ENCODE measurements around the gene USP31.

USP31 gene

GRCh38 chr16:23052221-23052620 lies 97.0 kb downstream of the USP31 start:
- TF ChIP-seq CTCF (IDR thresholded peaks at IDR 0.05) (no peak), ZFX (IDR thresholded peaks at IDR 0.05; ENCODE audit: borderline replicate concordance) (no peak)
- no peak overlapping the region for H3K27ac ChIP-seq

DNA sequence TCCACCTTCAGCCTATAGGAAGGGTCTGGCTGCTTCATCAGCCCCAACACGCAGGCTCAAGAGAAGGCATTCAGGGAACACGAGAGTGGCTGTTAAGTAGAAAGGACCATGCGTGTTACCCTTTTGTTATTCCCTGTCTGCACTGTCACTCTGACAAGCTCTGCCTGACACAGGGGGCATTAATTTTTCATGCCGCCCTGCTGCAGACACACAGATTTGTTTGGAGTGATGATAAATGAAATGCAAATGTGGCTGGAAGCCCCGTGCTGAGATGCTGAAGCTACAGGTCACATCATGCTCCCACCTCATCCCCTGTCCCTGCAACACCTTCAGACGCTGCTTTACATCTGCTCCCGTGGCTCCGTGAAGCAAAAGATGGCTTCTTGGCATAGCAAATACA lies 97.7 kb downstream of the USP31 start:
- no peak overlapping the region for H3K27ac ChIP-seq
- no peak for TF ChIP-seq ZFX (IDR thresholded peaks at IDR 0.05; ENCODE audit: borderline replicate concordance)
- no peak for TF ChIP-seq CTCF (IDR thresholded peaks at IDR 0.05)

- H3K27ac ChIP-seq: no peak overlapping the region
- no peak for TF ChIP-seq CTCF (IDR thresholded peaks at IDR 0.05)
- TF ChIP-seq ZFX (IDR thresholded peaks at IDR 0.05; ENCODE audit: borderline replicate concordance): no peak
Measured at GRCh38 chr16:23048164-23048563, 101.1 kb downstream of the USP31 start.

DNA sequence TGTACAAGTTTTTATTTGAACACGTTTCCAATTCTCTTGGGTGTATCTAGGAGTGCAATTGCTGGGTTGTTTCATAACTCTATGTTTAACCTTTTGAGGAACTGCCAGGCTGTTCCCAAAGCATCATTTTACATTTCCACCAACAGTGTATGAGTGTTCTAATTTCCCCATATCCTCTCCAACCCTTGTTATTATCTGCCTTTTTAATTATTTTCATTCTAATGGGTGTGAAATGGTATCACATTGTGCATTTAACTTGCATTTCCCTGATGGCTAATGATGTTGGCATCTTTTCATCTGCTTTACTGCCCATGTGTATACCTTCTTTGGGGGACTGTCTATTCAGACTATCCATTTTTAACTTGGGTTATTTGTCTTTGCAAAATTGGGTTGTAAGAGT lies 104.2 kb downstream of the USP31 start:
- no peak for TF ChIP-seq CTCF (IDR thresholded peaks at IDR 0.05)
- no peak for TF ChIP-seq ZFX (IDR thresholded peaks at IDR 0.05; ENCODE audit: borderline replicate concordance)
- no peak overlapping the region for H3K27ac ChIP-seq

- no peak overlapping the region for H3K27ac ChIP-seq
- TF ChIP-seq CTCF (IDR thresholded peaks at IDR 0.05): no peak
- TF ChIP-seq ZFX (IDR thresholded peaks at IDR 0.05; ENCODE audit: borderline replicate concordance): no peak
Measured at GRCh38 chr16:23040246-23040645, 109.0 kb downstream of the USP31 start.

DNA sequence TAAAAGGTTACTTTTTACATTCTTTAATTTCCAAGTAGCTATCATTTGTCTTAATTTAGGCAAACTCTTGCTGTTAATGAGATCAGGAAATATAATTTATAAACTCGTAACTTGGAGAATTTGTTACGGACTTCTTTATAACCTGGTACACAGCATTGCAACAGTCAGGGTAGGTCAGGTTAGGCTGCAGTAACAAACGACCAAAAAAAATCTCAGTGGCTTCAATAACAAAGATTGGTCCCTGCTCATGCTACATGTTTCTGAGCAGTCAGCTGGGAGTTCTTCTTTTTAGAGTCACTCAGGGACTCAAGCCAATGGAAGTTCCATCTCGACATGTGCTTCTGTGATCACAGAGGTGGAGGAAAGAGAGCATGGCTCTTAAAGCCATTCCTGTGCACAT lies 110.1 kb downstream of the USP31 start:
- no peak for TF ChIP-seq ZFX (IDR thresholded peaks at IDR 0.05; ENCODE audit: borderline replicate concordance)
- no peak for TF ChIP-seq CTCF (IDR thresholded peaks at IDR 0.05)
- H3K27ac ChIP-seq: no peak overlapping the region

DNA sequence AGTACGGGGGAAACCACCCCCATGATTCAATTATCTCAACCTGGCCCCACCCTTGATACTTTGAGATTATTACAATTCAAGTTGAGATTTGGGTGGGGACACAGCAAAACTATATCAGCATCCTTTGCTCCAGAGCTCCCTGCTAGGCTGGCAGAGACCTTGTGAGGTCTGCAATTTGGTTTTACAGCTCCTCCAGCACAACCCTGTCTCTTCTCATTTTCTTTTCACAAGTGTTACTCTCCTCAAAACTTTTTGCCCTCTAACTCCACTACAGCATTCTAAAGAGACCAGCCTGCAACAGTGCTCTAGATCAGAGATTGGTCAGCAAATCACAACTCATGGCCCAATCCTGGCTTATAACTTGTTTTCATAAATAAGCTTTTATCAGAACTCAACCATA lies 114.0 kb downstream of the USP31 start:
- TF ChIP-seq ZFX (IDR thresholded peaks at IDR 0.05; ENCODE audit: borderline replicate concordance): no peak
- TF ChIP-seq CTCF (IDR thresholded peaks at IDR 0.05): no peak
- no peak overlapping the region for H3K27ac ChIP-seq
